ENCODE data around the gene MORF4L2. TPM values are rescaled to one million over a fixed set of nuclear protein-coding genes. Genes with fewer than 3 reads are reported as not detected.
A peak's percentile ranks its signal among the peaks of the same experiment; 100 is the strongest.
"Not testable (repeated sequence)": the region's sequence is repeated elsewhere in the genome, so short reads cannot be mapped to it uniquely, and the experiment has no call there.

The MORF4L2 gene
- total RNA-seq, 4 donors from 2014 or later, result 299 to 400 (median 353) TPM

GRCh38 chrX:103674531-103675454, 11.7 kb downstream of the MORF4L2 start:
- H3K27me3 ChIP-seq, result peaks cover 0 to 5% (median 0%) of the 10 kb centered on the region in 4 donors
- no peak for DNase-seq (ENCODE audit: extremely low spot score)
- peaks cover 0 to 12% (median 3%) of the 10 kb centered on the region in 4 donors for H3K4me1 ChIP-seq
- 69% methylated on average over 8 of the region's 8 CpGs for WGBS
- H3K9me3 ChIP-seq, result no peaks in the 10 kb centered on the region
- intact Hi-C loops (cut with DNase I), result loop anchor here (5.0 kb wide), 1 partner anchor 37 kb away; no protein-coding TSS in a partner anchor
- H3K4me3 ChIP-seq, result no peak overlapping the region
- peaks cover 0 to 35% (median 26%) of the 10 kb centered on the region in 4 donors for H3K36me3 ChIP-seq
- TF ChIP-seq POLR2A (IDR thresholded peaks at IDR 0.05; ENCODE audit: low read depth), result no peak
- no peak for TF ChIP-seq EP300 (IDR thresholded peaks at IDR 0.05)
- no peak for TF ChIP-seq POLR2AphosphoS5 (IDR thresholded peaks at IDR 0.05)
- no peak for TF ChIP-seq CTCF (IDR thresholded peaks at IDR 0.05)
- no peak overlapping the region for H3K27ac ChIP-seq (replicated peaks in 1 of 4)

DNA sequence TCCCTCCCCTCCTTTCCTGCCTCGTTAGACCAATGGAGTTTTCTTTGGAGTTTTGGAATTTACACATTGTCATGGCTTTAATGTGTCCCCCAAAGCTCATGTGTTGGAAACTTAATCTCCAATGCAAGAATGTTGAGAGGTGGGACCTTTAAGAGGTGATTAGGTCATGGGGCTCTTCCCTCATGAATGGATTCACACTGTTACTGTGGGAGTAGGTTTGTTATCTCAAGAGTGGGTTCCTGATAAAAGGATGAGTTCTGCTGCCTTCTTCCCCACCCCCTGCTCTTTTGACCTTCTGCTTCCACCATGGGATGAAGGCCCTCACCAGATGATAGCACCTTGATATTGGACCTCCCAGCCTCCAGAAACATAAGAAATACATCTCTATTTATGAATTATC, 16.8 kb downstream of the MORF4L2 start:
- H3K4me1 ChIP-seq, result peaks cover 0 to 2% (median 0%) of the 10 kb centered on the region in 4 donors
- no peak for DNase-seq (ENCODE audit: extremely low spot score)
- intact Hi-C loops (cut with DNase I), result loop anchor here (5.0 kb wide), 1 partner anchor 32 kb away; no protein-coding TSS in a partner anchor
- H3K36me3 ChIP-seq, result peaks cover 0 to 5% (median 0%) of the 10 kb centered on the region in 4 donors
- H3K9me3 ChIP-seq, result no peaks in the 10 kb centered on the region
- WGBS, result 77% methylated on average over 1 of the region's 1 CpG
- no peaks in the 10 kb centered on the region for H3K27me3 ChIP-seq
- TF ChIP-seq POLR2A (IDR thresholded peaks at IDR 0.05; ENCODE audit: low read depth), result no peak
- TF ChIP-seq CTCF (IDR thresholded peaks at IDR 0.05), result no peak
- no peak for TF ChIP-seq EP300 (IDR thresholded peaks at IDR 0.05)
- no peak for TF ChIP-seq POLR2AphosphoS5 (IDR thresholded peaks at IDR 0.05)
- H3K4me3 ChIP-seq, result no peak overlapping the region
- H3K27ac ChIP-seq (replicated peaks in 1 of 4), result no peak overlapping the region

- TF ChIP-seq CTCF (IDR thresholded peaks at IDR 0.05) (no peak), EP300 (IDR thresholded peaks at IDR 0.05) (no peak), POLR2A (IDR thresholded peaks at IDR 0.05; ENCODE audit: low read depth) (no peak)
- Histone ChIP-seq H3K36me3 (no peaks in the 10 kb centered on the region), H3K27ac (replicated peaks in 1 of 4) (no peak overlapping the region), H3K4me1 (no peaks in the 10 kb centered on the region), H3K27me3 (peaks cover 0 to 1% (median 0%) of the 10 kb centered on the region in 4 donors), H3K9me3 (no peaks in the 10 kb centered on the region), H3K4me3 (no peak overlapping the region)
- DNase-seq (ENCODE audit: extremely low spot score), result no peak
- intact Hi-C loops (cut with DNase I), result no loop called here
- WGBS, result 82% methylated on average over 1 of the region's 3 CpGs
Measured at GRCh38 chrX:103666202-103667107, 20.0 kb downstream of the MORF4L2 start.

DNA sequence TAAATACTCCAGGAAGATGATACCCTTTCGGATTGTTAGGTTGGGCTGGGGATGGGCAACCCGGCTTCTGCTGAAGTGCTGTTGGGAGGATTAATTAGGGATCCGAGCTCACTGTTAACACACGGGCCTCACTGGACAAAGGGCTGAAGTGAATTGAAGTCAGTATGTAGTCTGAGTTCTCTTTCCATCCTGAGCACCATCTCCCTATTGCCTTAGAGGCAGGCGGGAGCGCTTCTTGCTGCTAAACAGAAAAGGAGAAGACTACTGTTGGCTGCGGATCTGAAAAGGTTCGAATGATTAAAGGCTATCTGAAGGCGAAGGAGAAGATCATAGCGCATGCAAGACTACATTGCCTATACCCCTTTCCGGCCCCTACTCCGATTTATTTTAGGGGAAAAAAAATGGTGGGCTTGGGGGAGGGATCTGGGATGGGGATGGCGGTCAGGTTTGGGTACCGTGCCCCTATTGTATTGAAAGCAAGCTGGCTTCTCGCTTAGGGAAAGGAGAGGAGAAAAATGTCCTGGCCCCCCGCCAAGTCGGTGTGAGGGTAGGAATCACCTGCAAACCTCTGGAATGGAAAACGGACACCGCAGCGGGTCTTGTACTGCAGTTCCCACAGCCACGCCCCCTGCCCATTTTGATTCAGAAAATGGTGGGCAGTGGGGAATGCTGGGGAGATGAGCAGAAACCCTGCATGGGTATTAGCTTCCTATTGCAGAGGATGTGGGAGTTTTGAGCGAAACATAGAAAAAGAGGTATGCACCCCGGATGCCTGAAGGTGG, 22.3 kb downstream of the MORF4L2 start:
- 38% methylated on average over 23 of the region's 23 CpGs for WGBS
- Histone ChIP-seq H3K4me1 (no peaks in the 10 kb centered on the region), H3K27me3 (peaks cover 0 to 5% (median 0%) of the 10 kb centered on the region in 4 donors), H3K36me3 (no peaks in the 10 kb centered on the region), H3K4me3 (peak overlapping the region in 1 of 4 donors; percentile 24), H3K27ac (replicated peaks in 1 of 4) (no peak overlapping the region), H3K9me3 (no peaks in the 10 kb centered on the region)
- no peak for DNase-seq (ENCODE audit: extremely low spot score)
- TF ChIP-seq EP300 (IDR thresholded peaks at IDR 0.05) (no peak), POLR2AphosphoS5 (IDR thresholded peaks at IDR 0.05) (no peak), CTCF (IDR thresholded peaks at IDR 0.05) (no peak), POLR2A (IDR thresholded peaks at IDR 0.05; ENCODE audit: low read depth) (no peak)
- intact Hi-C loops (cut with DNase I), result no loop called here

DNA sequence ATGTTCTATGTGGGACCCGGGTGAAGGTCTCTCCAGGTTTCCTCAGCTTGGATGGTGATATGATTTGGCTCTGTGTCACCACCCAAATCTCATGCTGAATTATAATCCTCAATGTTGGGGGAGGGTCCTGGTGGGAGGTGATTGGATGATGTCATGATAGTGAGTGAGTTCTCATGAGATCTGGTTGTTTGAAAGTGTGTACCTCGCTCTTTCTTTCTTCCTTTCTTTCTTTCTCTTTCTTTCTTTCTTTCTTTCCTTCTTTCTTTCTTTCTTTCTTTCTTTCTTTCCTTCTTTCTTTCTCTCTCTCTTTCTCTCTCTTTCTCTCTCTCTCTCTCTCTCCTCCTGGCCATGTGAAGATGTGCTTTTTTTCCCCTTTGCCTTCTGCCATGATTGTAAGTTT, 27.0 kb downstream of the MORF4L2 start:
- 83% methylated on average over 2 of the region's 2 CpGs for WGBS
- intact Hi-C loops (cut with DNase I); H3K27me3 ChIP-seq; H3K27ac ChIP-seq (replicated peaks in 1 of 4); H3K4me3 ChIP-seq; DNase-seq (ENCODE audit: extremely low spot score); H3K4me1 ChIP-seq; H3K9me3 ChIP-seq; H3K36me3 ChIP-seq: not testable (repeated sequence)
